Gastroesophageal sphincter (tissue), 3 donors: ENCODE measurements around the gene TNN.

ENCODE experiments used
- CTCF ChIP-seq, 4 experiments: fragments of 200-600 bp in 2 of 4; fragments of 450-650 bp in 2 of 4; sonication (generic) in 1 of 4; IDR thresholded peaks; one replicate each; pipeline ENCODE4 v1.5.1; 2017 to 2019; ENCODE audit warnings: antibody characterized with exemption in 4 of 4, mild to moderate bottlenecking in 2 of 4, moderate library complexity in 2 of 4
- EP300 ChIP-seq: sonication (generic); formaldehyde crosslinking; IDR thresholded peaks from one replicate; pipeline ENCODE4 v1.6.1; 2017; ENCODE audit warnings: antibody characterized with exemption, mild to moderate bottlenecking
- POLR2A ChIP-seq, 2 donors: fragments of 450-650 bp; IDR thresholded peaks; one replicate each; pipeline ENCODE4 v1.6.1; 2017; ENCODE audit warnings: antibody characterized with exemption in 2 of 2, mild to moderate bottlenecking in 2 of 2, moderate library complexity in 1 of 2
- POLR2AphosphoS5 ChIP-seq: sonication (generic); formaldehyde crosslinking; IDR thresholded peaks from one replicate; pipeline ENCODE4 v1.6.1; 2017; ENCODE audit warnings: antibody characterized with exemption

GRCh38 chr1:175169286-175170018, 101.8 kb downstream of the TNN start:
- no peak for TF ChIP-seq CTCF (IDR thresholded peaks at IDR 0.05)
- TF ChIP-seq EP300, result no peak
- TF ChIP-seq POLR2A (IDR thresholded peaks at IDR 0.05), result no peak
- TF ChIP-seq POLR2AphosphoS5, result no peak
